Measurements from ENCODE around the gene CACNA1A.
"Not testable (repeated sequence)": the region's sequence is repeated elsewhere in the genome, so short reads cannot be mapped to it uniquely, and the experiment has no call there.

The CACNA1A gene

GRCh38 chr19:13492128-13492527 is 14.2 kb downstream of the CACNA1A start:
- no peak for DNase-seq

DNA sequence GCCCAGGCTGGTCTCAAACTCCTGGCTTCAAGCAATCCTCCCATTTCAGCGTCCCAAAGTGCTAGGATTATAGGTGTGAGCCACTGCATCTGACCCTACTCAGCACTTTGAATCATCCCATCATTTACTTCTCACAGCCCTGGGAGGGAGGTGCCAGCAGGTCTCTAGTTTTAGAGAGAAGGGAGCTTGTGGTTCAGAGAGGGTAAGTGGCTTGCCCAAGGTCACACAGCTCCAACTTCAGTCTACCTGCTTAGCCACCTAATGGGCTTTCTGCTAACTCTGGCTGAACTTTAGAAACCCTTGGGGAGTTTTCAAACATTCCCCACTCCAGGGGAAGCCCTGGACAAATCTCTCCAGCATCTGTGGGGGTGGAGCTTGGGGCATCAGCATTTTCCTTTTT is 18.3 kb downstream of the CACNA1A start:
- DNase-seq = no peak

GRCh38 chr19:13484166-13484565 is 22.1 kb downstream of the CACNA1A start:
- no peak for DNase-seq

DNA sequence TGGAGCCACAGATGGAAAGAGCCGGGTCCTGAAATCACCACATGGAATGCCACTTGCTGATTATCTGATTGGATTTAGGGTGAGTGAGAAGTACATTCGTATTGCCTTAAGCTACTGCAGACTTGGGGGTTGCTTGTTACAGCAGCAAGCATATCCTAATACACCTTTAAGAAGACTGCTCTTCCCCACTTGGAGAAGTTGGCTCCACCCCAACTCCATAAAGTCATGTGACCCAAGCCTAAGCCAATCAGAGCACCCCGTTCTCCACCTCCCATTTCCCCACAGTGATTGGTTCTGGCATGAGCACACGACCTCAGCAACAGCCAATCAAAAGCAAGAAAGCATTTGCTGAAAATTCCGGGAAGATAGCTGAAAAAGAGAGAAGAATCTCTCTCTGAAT is 23.1 kb downstream of the CACNA1A start:
- no peak for DNase-seq

DNA sequence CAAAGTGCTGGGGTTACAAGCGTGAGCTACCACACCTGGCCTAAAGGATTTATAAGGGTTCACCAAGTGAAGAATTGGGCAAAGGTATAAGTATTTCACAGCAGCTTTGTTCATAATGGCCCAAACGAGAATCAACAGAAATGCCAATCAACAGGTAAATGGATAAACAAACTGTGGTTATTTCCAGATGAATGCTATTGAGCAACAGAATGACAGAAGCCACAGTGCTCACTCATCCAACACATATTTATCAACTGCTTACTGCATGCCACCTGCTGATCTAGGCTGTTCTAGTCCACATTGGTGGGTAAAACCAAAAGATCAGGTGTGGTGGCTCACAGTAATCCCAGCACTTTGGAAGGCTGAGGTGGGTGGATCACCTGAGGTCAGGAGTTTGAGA is 27.7 kb downstream of the CACNA1A start:
- no peak for DNase-seq

DNA sequence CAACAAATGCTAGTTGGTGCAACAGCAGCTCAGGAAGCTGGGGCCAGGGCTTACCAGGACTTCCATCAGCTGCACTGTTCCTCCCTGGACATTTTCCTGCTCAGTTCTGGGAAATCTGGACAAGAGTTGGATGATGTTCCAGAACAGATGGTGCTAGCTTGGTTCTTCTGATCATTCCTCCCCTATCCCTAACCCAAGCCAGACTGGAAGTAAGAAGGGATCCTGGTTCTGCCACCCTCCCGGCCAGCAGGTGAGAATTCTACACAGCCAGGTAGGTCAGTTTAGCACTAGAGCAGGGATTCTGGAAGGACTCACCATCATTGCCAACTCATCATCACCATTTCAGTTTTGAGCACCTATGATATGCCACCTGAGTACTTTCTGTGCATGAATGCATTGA is 30.2 kb downstream of the CACNA1A start:
- DNase-seq = no peak

GRCh38 chr19:13475044-13475443 is 31.2 kb downstream of the CACNA1A start:
- no peak for DNase-seq

- no peak for DNase-seq
These were observed 39.6 kb downstream of the CACNA1A start for GRCh38 chr19:13466697-13467096.

DNA sequence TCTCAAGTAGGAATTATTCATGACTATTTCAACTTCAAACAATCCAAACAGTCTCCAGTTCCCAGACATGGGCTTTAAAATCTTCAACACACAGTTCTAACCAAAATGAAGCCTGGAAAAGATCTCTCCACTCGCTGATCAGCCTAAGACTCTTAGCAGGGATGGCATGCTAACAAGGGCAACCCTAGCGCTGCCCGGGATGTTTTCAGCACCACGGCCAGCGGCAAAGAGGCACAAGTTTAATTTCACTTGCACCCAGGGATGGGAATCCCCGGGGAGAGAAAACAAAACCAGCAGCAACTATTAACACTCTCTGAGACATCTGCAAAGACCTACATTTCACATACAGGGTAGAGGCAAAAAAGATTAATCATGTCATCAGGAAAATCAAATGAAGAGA is 43.0 kb downstream of the CACNA1A start:
- DNase-seq = no peak

- no peak for DNase-seq
These were observed 44.7 kb downstream of the CACNA1A start for GRCh38 chr19:13461536-13461935.

GRCh38 chr19:13460045-13460444 is 46.2 kb downstream of the CACNA1A start:
- no peak for DNase-seq

DNA sequence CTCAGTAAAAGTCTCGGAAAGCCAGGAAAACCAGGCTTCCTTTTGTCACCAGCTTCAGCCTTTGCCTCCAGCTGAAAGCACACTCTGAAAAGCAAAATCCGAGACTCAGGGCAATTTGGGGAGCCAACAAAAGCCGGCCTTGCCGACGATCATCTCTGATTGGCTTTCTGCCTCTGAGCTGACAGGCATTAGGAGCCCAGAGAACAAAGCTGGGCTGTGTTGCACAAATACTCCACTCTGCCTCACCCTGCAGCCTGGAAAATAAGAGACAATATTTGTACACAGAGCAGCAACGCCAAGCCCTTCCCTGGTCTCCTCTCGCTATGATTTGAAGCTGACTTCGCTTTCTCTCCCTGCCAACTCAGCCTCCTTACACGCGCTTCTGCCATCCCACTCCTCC is 46.9 kb downstream of the CACNA1A start:
- DNase-seq = no peak

- no peak for DNase-seq
These were observed 54.8 kb downstream of the CACNA1A start for GRCh38 chr19:13451434-13451995.

DNA sequence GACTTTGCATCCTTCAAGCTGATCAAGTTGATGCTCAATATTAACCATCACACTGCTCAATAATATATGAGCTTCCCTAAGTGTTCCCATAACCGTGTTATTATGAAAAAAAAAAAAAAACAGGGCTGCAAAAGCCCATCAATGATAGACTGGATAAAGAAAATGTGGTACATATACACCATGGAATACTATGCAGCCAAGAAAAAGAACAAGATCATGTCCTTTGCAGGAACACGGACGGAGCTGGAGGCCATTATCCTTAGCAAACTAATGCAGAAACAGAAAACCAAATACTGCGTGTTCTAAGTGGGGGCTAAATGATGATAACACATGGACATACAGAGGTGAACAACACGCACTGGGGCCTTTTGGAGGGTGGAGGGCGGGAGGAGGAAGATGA is 58.3 kb downstream of the CACNA1A start:
- DNase-seq = no peak

GRCh38 chr19:13441810-13442512 is 64.3 kb downstream of the CACNA1A start:
- DNase-seq = peak; percentile 20

- DNase-seq = no peak
These were observed 68.2 kb downstream of the CACNA1A start for GRCh38 chr19:13437919-13438618.

GRCh38 chr19:13436352-13436751 is 69.9 kb downstream of the CACNA1A start:
- no peak for DNase-seq

- peak; percentile 21 for DNase-seq
These were observed 75.3 kb downstream of the CACNA1A start for GRCh38 chr19:13430790-13431582.

DNA sequence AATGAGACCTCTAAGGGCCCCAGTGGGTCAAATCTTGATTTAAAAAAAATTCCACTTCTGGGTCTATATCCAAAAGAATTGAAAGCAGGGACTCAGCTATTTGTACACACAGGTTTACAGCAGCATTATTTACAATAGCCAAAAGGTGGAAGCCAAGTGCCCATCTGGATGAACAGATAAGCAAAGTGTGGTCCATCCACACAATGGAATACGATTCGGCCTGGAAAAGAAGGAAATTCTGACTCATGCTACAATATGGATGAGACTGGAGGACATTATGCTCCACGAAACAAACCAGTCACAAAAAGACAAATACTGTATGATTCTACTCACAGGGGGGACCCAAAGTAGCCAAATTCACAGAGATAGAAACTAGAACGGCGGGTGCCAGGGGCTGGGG is 76.7 kb downstream of the CACNA1A start:
- no peak for DNase-seq

DNA sequence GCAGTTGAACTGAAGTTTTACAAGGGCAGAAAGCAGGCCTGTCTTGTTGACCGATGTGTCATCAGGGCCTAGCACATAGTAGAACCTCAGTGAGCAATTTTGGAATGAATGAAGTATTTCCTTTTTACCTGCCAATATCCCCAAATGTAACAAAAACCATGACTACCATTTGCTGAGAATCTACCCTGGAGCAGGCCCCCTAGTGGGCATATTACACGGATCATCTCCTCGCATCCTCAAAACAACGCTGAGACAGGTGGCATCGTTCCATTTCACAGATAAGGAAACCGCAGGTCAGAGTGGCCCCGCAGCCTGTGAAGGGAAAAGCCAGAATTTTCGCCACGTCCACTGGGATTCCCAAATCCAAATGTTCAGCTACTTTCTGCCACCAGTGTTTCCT is 77.9 kb downstream of the CACNA1A start:
- DNase-seq = no peak

- no peak for DNase-seq
These were observed 78.8 kb downstream of the CACNA1A start for GRCh38 chr19:13427273-13428051.

DNA sequence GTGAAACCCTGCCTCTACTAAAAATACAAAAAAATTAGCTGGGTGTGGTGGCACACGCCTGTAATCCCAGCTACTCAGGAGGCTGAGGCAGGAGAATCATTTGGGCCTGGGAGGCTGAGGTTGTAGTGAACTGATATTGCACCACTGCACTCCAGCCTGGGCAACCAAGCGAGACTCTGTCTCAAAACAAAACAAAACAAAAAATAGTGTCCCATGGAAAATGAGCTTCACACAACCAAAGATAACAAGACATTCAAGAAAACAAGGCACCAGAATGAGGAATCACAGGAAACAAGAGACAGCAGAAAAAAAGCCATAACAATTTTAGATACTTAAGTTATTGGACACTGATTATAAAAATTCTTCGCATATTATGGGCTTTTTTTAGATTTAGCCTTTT is 80.4 kb downstream of the CACNA1A start:
- not testable (repeated sequence) for DNase-seq

DNA sequence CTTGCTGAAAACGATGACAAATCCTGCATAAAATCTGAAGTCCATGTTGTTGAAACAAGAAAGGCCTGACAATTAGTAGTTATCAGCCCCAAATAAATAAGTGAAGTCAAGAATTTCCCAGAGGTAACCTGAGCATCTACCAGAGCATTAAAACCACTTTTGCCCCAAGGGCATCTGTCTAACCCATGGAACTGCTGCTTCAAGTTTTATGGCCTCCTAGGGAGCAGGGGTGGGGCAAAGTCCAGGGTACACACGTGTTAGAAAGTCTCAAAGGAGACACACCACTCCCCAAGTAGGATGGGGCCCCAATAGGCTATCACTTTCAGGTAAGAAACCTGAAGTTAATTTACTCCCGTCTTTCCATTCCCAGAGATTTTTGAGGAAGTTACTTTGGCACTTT is 81.1 kb downstream of the CACNA1A start:
- DNase-seq = no peak
